Measurements from ENCODE around the gene SPATS2L. TPM values are rescaled to one million over a fixed set of nuclear protein-coding genes. Genes with fewer than 3 reads are reported as not detected.

SPATS2L gene
- total and polyA plus RNA-seq, 9 donors: 144 to 235 (median 222) TPM

- DNase-seq: no peak
- no peaks in the 10 kb centered on the region for H3K9me3 ChIP-seq (replicated peaks; ENCODE audit: control insufficient read depth, low read depth, low read length)
- no peak overlapping the region for H3K27ac ChIP-seq (ENCODE audit: low read length)
- no peaks in the 10 kb centered on the region for H3K27me3 ChIP-seq (ENCODE audit: control insufficient read depth, insufficient read depth, low read length)
- WGBS (ENCODE audit: insufficient coverage): 89% methylated on average over 1 of the region's 2 CpGs
- no peak overlapping the region for H3K4me3 ChIP-seq (ENCODE audit: low read length)
- peaks cover 16% of the 10 kb centered on the region for H3K36me3 ChIP-seq (ENCODE audit: control insufficient read depth, insufficient read depth, low read length)
- H3K4me1 ChIP-seq (ENCODE audit: control insufficient read depth, insufficient read depth, low read length): no peaks in the 10 kb centered on the region
Observed at GRCh38 chr2:200498402-200499162, 192.1 kb downstream of the SPATS2L start.

GRCh38 chr2:200502196-200502595 is 195.7 kb downstream of the SPATS2L start:
- no peaks in the 10 kb centered on the region for H3K9me3 ChIP-seq (replicated peaks; ENCODE audit: control insufficient read depth, low read depth, low read length)
- H3K4me1 ChIP-seq (ENCODE audit: control insufficient read depth, insufficient read depth, low read length): no peaks in the 10 kb centered on the region
- peaks cover 17% of the 10 kb centered on the region for H3K36me3 ChIP-seq (ENCODE audit: control insufficient read depth, insufficient read depth, low read length)
- no peak overlapping the region for H3K4me3 ChIP-seq (ENCODE audit: low read length)
- no peak for DNase-seq
- H3K27ac ChIP-seq (ENCODE audit: low read length): no peak overlapping the region
- WGBS (ENCODE audit: insufficient coverage): 100% methylated on average over 2 of the region's 5 CpGs
- H3K27me3 ChIP-seq (ENCODE audit: control insufficient read depth, insufficient read depth, low read length): no peaks in the 10 kb centered on the region

DNA sequence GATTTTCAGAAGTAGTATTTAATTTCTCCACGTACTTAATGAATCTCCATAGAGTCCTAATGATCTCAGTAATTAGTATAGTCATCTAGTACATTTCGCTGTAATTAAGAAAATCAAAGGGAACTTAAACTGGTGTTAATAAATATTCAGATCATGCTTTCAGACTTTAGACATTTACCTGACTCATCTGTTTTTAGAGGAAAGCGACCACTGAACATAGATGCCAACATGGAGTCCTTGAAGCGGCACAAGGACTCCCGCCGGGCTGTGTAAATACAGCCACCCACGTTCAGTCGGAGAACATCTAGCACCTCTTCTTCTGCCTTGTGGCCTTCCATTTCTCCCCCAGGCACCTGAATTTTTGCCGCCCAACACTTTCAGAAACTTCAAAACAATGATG is 200.2 kb downstream of the SPATS2L start:
- Histone ChIP-seq H3K36me3 (ENCODE audit: control insufficient read depth, insufficient read depth, low read length) (peaks cover 12% of the 10 kb centered on the region), H3K27ac (ENCODE audit: low read length) (no peak overlapping the region), H3K4me3 (ENCODE audit: low read length) (no peak overlapping the region), H3K4me1 (ENCODE audit: control insufficient read depth, insufficient read depth, low read length) (peaks cover 10% of the 10 kb centered on the region), H3K9me3 (replicated peaks; ENCODE audit: control insufficient read depth, low read depth, low read length) (no peaks in the 10 kb centered on the region), H3K27me3 (ENCODE audit: control insufficient read depth, insufficient read depth, low read length) (no peaks in the 10 kb centered on the region)
- 91% methylated on average over 6 of the region's 9 CpGs for WGBS (ENCODE audit: insufficient coverage)
- no peak for DNase-seq

DNA sequence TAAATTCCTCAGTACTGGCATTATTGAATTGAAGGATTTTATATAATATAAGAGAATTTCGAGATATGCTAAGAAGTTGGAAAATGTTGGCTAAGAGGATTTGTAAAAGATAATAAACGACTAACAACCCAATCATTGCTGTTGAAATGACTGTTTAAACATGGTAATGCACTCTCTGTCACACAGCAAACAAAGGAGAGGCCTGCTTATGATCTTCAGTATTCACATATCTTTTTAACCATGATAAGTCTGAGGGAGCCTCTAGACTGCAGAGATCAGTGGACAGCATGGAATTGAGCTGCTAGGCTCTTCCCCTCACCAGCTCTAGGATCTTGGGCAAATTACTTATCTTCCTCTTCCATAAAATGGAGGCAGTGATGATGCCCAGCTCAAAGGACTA is 200.7 kb downstream of the SPATS2L start:
- WGBS (ENCODE audit: insufficient coverage): no CpG with 5 or more reads among the region's 2 CpGs
- H3K36me3 ChIP-seq (ENCODE audit: control insufficient read depth, insufficient read depth, low read length): peaks cover 12% of the 10 kb centered on the region
- no peak overlapping the region for H3K27ac ChIP-seq (ENCODE audit: low read length)

DNA sequence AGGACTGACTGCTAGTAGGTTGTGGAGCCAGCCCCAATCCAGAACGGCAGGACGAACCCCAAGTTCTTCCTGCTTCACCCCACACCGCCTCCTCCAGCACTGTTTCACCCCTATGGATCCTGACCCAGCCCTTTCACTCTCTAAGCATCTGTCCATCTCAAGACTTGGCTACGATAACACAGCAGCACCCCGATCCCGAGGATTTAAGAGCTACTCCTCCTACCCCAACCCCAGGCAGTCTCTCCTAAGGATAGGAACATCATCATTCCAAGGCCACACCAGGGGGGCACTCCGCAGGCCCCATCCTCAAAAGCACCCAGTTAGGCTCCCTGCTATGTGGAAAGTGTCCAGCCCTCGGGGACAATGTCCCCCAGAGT is 202.7 kb downstream of the SPATS2L start:
- Histone ChIP-seq H3K27ac (ENCODE audit: low read length) (peak overlapping the region; percentile 78), H3K27me3 (ENCODE audit: control insufficient read depth, insufficient read depth, low read length) (peaks cover 1% of the 10 kb centered on the region), H3K4me3 (ENCODE audit: low read length) (peak overlapping the region; percentile 84), H3K4me1 (ENCODE audit: control insufficient read depth, insufficient read depth, low read length) (peaks cover 10% of the 10 kb centered on the region), H3K9me3 (replicated peaks; ENCODE audit: control insufficient read depth, low read depth, low read length) (no peaks in the 10 kb centered on the region), H3K36me3 (ENCODE audit: control insufficient read depth, insufficient read depth, low read length) (peaks cover 5% of the 10 kb centered on the region)
- no peak for DNase-seq
- WGBS (ENCODE audit: insufficient coverage): 34% methylated on average over 8 of the region's 8 CpGs

More for the DNA sequence above, 200.7 kb downstream of the SPATS2L start:
- Histone ChIP-seq H3K27me3 (ENCODE audit: control insufficient read depth, insufficient read depth, low read length) (no peaks in the 10 kb centered on the region), H3K9me3 (replicated peaks; ENCODE audit: control insufficient read depth, low read depth, low read length) (no peaks in the 10 kb centered on the region), H3K4me3 (ENCODE audit: low read length) (no peak overlapping the region), H3K4me1 (ENCODE audit: control insufficient read depth, insufficient read depth, low read length) (peaks cover 10% of the 10 kb centered on the region)
- DNase-seq: no peak

DNA sequence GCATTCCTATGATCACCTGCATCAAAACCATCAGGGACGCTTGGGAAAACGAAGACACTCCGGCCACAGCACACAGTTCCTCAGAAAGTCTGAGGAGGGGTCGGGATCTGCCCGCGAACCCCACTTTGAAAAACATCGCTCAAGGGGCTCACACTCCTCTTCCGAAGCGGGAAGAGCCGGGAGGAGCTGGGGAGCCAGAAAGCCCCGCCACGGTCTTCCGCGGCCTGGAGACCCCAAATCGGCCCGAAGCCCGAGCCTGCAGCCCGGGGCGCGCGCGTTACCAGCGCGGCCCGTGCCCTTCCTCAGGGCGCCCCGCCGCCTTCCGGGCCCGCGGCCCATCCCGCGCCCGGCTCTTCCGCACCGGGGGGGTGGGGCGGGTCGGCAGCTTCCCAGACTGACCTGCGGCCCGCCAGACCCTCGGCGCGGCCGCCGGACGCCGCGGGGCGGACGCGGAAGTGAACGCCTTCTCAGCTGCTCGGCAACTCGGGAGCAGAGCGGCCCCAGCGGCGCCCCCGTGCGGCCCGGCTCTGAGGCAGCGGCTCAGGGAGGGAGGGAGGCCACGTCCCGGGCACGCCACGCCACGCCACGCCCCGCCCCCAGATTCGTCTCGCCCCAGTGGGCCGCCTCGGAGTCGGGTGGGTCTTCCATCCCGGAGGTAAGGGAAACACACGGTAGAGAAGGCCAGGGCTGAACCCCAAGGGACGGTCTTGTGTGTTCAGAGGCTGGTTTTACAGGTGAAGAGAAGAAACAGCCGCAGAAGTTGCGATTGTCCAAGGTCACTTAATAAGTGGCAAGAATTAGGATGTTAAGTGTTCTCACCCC is 203.3 kb downstream of the SPATS2L start, which contains the start of gene KCTD18:
KCTD18 (minus strand) TSS at position 457 of the 822 bp plus-strand sequence. CDS start 3,052 bp downstream, outside the sequence.
- peaks cover 5% of the 10 kb centered on the region for H3K36me3 ChIP-seq (ENCODE audit: control insufficient read depth, insufficient read depth, low read length)
- H3K4me3 ChIP-seq (ENCODE audit: low read length): peak within 1 kb of the TSS; percentile 84
- WGBS (ENCODE audit: insufficient coverage): under 1% methylated on average over 68 of the region's 78 CpGs
- H3K4me1 ChIP-seq (ENCODE audit: control insufficient read depth, insufficient read depth, low read length): peaks cover 10% of the 10 kb centered on the region
- peak within 1 kb of the TSS; percentile 78 for H3K27ac ChIP-seq (ENCODE audit: low read length)
- peak; percentile 94 for DNase-seq
- H3K27me3 ChIP-seq (ENCODE audit: control insufficient read depth, insufficient read depth, low read length): peaks cover 2% of the 10 kb centered on the region
- H3K9me3 ChIP-seq (replicated peaks; ENCODE audit: control insufficient read depth, low read depth, low read length): no peaks in the 10 kb centered on the region

DNA sequence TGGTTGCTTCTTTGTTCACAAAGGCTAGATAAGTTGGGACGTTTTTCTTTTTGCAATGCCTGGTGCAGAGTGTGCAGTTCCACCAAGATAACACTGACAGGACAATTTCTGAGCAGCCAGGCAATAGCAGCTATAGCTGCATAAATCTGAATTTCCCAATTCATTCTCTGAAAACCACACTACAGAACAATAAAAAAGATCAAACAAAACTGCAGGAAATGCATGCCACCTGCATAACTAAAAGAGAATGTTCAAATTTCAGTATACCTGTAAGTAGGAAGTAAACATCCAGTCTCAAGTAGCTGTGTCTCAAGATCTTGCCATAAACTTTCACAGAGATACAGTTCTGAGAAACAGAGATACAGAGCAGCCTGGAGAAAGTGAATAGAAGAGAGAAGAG is 208.7 kb downstream of the SPATS2L start:
- Histone ChIP-seq H3K27ac (ENCODE audit: low read length) (no peak overlapping the region), H3K27me3 (ENCODE audit: control insufficient read depth, insufficient read depth, low read length) (peaks cover 2% of the 10 kb centered on the region), H3K4me3 (ENCODE audit: low read length) (no peak overlapping the region), H3K9me3 (replicated peaks; ENCODE audit: control insufficient read depth, low read depth, low read length) (no peaks in the 10 kb centered on the region), H3K36me3 (ENCODE audit: control insufficient read depth, insufficient read depth, low read length) (no peaks in the 10 kb centered on the region), H3K4me1 (ENCODE audit: control insufficient read depth, insufficient read depth, low read length) (peaks cover 2% of the 10 kb centered on the region)
- DNase-seq: no peak
- WGBS (ENCODE audit: insufficient coverage): no CpG with 5 or more reads among the region's 1 CpG

DNA sequence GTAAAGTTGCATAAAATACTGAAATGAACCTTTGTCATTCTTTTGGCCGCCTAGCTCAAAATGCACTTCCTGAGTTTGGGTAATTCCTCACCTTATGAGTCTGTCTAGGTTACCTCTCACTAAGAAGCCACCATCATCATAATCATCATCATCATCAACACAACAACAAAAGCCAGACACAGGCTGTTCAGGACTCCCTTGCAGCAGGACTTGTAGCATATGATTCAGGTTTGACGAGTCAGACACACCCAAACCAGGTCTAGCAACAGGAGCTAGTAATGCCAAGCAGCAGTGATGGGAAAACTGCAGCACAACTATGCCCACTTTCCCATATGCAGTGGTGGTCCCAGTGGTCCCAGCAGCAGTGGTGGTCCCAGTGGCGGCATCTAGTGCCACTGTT is 216.7 kb downstream of the SPATS2L start:
- no peaks in the 10 kb centered on the region for H3K9me3 ChIP-seq (replicated peaks; ENCODE audit: control insufficient read depth, low read depth, low read length)
- H3K4me3 ChIP-seq (ENCODE audit: low read length): no peak overlapping the region
- peaks cover 20% of the 10 kb centered on the region for H3K27me3 ChIP-seq (ENCODE audit: control insufficient read depth, insufficient read depth, low read length)
- WGBS (ENCODE audit: insufficient coverage): 74% methylated on average over 3 of the region's 3 CpGs
- peaks cover 9% of the 10 kb centered on the region for H3K4me1 ChIP-seq (ENCODE audit: control insufficient read depth, insufficient read depth, low read length)
- DNase-seq: no peak
- H3K36me3 ChIP-seq (ENCODE audit: control insufficient read depth, insufficient read depth, low read length): no peaks in the 10 kb centered on the region
- H3K27ac ChIP-seq (ENCODE audit: low read length): no peak overlapping the region

DNA sequence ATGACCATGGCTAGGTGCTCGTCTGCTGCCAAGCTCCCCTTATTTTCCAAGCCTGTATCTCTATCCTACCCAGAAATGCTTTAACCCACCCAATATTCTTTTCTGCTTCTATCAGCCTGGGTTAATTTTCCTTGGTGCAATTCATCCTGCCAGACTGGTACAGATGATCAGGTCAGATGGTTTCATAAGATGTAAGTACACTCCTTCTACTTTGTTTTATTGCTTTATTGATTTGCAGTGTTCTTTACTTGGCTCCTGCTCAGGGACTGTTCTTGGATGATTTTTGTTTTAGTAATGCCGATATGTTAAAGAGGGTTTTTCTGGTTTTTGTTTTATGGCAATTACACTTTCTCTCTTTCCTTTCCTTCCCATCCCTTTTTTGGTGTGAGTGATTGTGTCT is 217.1 kb downstream of the SPATS2L start:
- H3K27ac ChIP-seq (ENCODE audit: low read length): no peak overlapping the region
- no peak overlapping the region for H3K4me3 ChIP-seq (ENCODE audit: low read length)
- H3K36me3 ChIP-seq (ENCODE audit: control insufficient read depth, insufficient read depth, low read length): no peaks in the 10 kb centered on the region
- H3K4me1 ChIP-seq (ENCODE audit: control insufficient read depth, insufficient read depth, low read length): peaks cover 9% of the 10 kb centered on the region
- H3K9me3 ChIP-seq (replicated peaks; ENCODE audit: control insufficient read depth, low read depth, low read length): no peaks in the 10 kb centered on the region
- DNase-seq: no peak
- H3K27me3 ChIP-seq (ENCODE audit: control insufficient read depth, insufficient read depth, low read length): peaks cover 20% of the 10 kb centered on the region
- WGBS (ENCODE audit: insufficient coverage): 50% methylated on average over 1 of the region's 2 CpGs

- WGBS (ENCODE audit: insufficient coverage): no CpG with 5 or more reads among the region's 2 CpGs
- DNase-seq: no peak
- H3K27me3 ChIP-seq (ENCODE audit: control insufficient read depth, insufficient read depth, low read length): peaks cover 20% of the 10 kb centered on the region
Observed at GRCh38 chr2:200525066-200525465, 218.6 kb downstream of the SPATS2L start.

More at GRCh38 chr2:200525066-200525465, 218.6 kb downstream of the SPATS2L start:
- no peaks in the 10 kb centered on the region for H3K9me3 ChIP-seq (replicated peaks; ENCODE audit: control insufficient read depth, low read depth, low read length)
- no peak overlapping the region for H3K27ac ChIP-seq (ENCODE audit: low read length)
- peaks cover 9% of the 10 kb centered on the region for H3K4me1 ChIP-seq (ENCODE audit: control insufficient read depth, insufficient read depth, low read length)
- no peak overlapping the region for H3K4me3 ChIP-seq (ENCODE audit: low read length)
- no peaks in the 10 kb centered on the region for H3K36me3 ChIP-seq (ENCODE audit: control insufficient read depth, insufficient read depth, low read length)

Measured in muscle of leg (tissue), 11 donors.